Suprapubic skin (tissue), 4 donors: ENCODE data around the gene SPIRE2. TPM values are rescaled to one million over a fixed set of nuclear protein-coding genes. Genes with fewer than 3 reads are reported as not detected.

Experiments
- DNase-seq, 2 donors: peaks; one replicate each; pipeline ENCODE4 v3.0.0-alpha.2; 2019; ENCODE audit warnings: low spot score in 2 of 2
- H3K27ac ChIP-seq: fragments of 200-600 bp; sonication (generic); one replicate; pipeline ENCODE4 v1.5.1; 2019
- H3K27me3 ChIP-seq: fragments of 200-600 bp; sonication (generic); one replicate; pipeline ENCODE4 v1.5.1; 2019
- H3K36me3 ChIP-seq: fragments of 200-600 bp; sonication (generic); one replicate; pipeline ENCODE4 v1.5.1; 2019
- H3K4me1 ChIP-seq: fragments of 200-600 bp; sonication (generic); one replicate; pipeline ENCODE4 v1.5.1; 2019
- H3K4me3 ChIP-seq: fragments of 200-600 bp; sonication (generic); one replicate; pipeline ENCODE4 v1.5.1; 2019; ENCODE audit warnings: mild to moderate bottlenecking
- H3K9me3 ChIP-seq: fragments of 200-600 bp; sonication (generic); one replicate; pipeline ENCODE4 v1.5.1; 2019
- EP300 ChIP-seq: sonication (generic); formaldehyde crosslinking; IDR thresholded peaks from one replicate; pipeline ENCODE4 v1.6.1; 2017; ENCODE audit warnings: antibody characterized with exemption
- POLR2A ChIP-seq, 2 donors: fragments of 450-650 bp; IDR thresholded peaks; one replicate each; pipeline ENCODE4 v1.6.1; 2017; ENCODE audit warnings: antibody characterized with exemption in 2 of 2, mild to moderate bottlenecking in 2 of 2, moderate library complexity in 2 of 2
- POLR2AphosphoS5 ChIP-seq, 3 donors: sonication (generic); formaldehyde crosslinking; IDR thresholded peaks; one replicate each; pipeline ENCODE4 v1.6.1; 2017; ENCODE audit warnings: antibody characterized with exemption in 3 of 3
- WGBS: methylation state at CpG from one replicate; pipeline ENCODE4 v1.1.5; 2018; 5-methylcytosine and 5-hydroxymethylcytosine counted together
- total RNA-seq, 4 donors: library from RNA; depleted of rRNA; stranded (reverse); fragments of >200 nt; gene quantifications; one replicate each; pipeline ENCODE4 v1.1.0, GENCODE V29; 2016
- TF ChIP-seq, protein P1 (sequence below), 2 donors: fragments of 200-600 bp in 1 of 2; fragments of 450-650 bp in 1 of 2; sonication (generic) in 1 of 2; IDR thresholded peaks; one replicate each; pipeline ENCODE4 v1.5.1; 2016 to 2019; ENCODE audit warnings: antibody characterized with exemption in 2 of 2, mild to moderate bottlenecking in 1 of 2, moderate library complexity in 1 of 2

The SPIRE2 gene
- total RNA-seq, 4 donors from 2014 or later, result 4.5 to 6.6 (median 5.5) TPM

DNA sequence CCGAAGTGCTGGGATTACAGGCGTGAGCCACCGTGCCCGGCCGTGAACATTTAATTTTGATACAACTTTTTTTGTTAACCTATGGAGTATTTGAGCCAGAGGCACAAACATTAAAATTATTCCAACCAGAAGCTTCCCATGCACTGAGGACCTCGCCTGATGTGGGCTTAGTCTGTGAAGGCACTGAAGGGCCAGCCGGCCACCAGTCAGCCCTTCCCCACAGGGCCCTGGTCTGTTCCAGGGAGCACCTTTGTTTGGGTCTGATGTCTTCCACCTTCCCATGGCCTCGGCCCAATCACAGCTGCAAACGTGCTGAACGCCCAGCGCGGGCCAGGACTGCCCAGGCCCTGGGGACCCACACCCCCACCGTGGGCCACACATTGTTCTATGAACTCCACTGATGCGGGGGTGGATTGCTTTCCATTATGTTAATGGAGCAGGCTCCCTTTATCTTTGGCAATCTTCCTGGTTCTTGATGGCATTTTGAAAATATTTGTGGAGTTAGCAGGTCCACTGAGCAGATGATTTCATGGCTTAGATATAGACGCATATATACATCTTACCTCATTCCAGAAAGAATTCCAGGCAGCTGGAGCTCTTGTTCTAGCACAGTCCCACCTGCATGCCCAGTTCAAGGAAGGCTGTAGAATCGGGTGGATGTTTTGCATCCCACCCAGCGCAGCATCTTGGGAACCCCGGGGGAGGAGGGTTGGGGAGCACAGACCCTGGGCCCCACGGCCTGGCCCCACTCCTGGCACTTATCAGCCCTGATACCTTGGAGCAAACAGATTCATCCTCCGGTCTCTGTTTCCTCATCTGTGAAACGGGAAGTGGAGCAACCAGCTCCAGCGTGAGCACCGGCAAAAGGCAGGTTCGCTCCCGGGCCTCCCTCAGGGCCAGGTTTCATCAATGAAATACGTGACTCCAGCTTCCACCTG, 14.5 kb downstream of the SPIRE2 start:
- Histone ChIP-seq H3K4me1 (peaks cover 4% of the 10 kb centered on the region), H3K9me3 (no peaks in the 10 kb centered on the region), H3K27me3 (no peaks in the 10 kb centered on the region), H3K4me3 (no peak overlapping the region), H3K36me3 (no peaks in the 10 kb centered on the region), H3K27ac (no peak overlapping the region)
- no peak for DNase-seq
- WGBS, result 56% methylated on average over 26 of the region's 26 CpGs
- no peak for TF ChIP-seq POLR2A (IDR thresholded peaks at IDR 0.05)

DNA sequence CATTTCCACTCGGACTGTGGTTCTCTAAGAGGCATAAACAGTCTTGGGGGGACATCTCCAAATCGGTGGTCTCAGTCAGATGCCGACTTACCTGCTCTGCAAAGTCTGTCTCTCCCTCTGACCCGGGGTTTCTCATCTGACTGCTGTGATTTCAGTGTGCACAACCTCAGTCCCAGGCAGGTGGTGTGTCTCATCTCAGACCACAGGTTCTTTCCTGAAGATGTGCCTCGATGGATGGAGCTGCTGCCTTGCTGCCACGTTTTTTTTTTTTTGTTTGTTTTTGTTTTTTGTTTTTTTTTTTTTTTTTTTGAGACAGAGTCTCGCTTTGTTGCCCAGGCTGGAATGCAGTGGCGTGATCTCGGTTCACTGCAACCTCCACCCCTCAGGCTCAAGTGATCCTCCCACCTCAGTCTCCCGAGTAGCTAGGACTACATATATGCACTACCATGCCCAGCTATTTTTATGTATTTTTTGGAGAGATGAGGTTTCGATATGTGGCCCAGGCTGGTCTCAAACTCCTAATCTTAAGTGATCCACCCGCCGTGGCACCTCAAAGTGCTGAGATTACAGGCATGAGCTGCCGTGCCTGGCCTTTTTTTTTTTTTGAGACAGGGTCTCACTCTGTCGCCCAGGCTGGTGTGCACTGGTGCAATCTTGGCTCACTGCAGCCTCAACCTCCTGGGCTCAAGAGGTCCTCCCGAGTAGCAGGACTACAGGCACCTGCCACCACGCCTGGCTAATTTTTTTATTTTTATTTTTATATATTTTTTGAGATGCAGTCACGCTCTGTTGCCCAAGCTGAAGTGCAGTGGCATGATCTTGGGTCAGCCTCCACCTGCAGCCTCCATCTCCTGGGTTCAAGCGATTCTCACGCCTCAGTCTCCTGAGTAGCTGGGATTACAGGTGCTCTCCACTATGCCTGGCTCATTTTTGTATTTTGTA, 15.4 kb downstream of the SPIRE2 start:
- 64% methylated on average over 20 of the region's 20 CpGs for WGBS
- DNase-seq, result no peak
- no peak overlapping the region for H3K4me3 ChIP-seq
- H3K27ac ChIP-seq, result no peak overlapping the region
- no peak for TF ChIP-seq POLR2A (IDR thresholded peaks at IDR 0.05)
- no peak for TF ChIP-seq POLR2AphosphoS5 (IDR thresholded peaks at IDR 0.05)
- TF ChIP-seq EP300, result no peak
- TF ChIP-seq, protein P1, sequence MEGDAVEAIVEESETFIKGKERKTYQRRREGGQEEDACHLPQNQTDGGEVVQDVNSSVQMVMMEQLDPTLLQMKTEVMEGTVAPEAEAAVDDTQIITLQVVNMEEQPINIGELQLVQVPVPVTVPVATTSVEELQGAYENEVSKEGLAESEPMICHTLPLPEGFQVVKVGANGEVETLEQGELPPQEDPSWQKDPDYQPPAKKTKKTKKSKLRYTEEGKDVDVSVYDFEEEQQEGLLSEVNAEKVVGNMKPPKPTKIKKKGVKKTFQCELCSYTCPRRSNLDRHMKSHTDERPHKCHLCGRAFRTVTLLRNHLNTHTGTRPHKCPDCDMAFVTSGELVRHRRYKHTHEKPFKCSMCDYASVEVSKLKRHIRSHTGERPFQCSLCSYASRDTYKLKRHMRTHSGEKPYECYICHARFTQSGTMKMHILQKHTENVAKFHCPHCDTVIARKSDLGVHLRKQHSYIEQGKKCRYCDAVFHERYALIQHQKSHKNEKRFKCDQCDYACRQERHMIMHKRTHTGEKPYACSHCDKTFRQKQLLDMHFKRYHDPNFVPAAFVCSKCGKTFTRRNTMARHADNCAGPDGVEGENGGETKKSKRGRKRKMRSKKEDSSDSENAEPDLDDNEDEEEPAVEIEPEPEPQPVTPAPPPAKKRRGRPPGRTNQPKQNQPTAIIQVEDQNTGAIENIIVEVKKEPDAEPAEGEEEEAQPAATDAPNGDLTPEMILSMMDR (IDR thresholded peaks at IDR 0.05), result no peak
- peaks cover 4% of the 10 kb centered on the region for H3K4me1 ChIP-seq
- no peaks in the 10 kb centered on the region for H3K27me3 ChIP-seq
- H3K36me3 ChIP-seq, result no peaks in the 10 kb centered on the region
- H3K9me3 ChIP-seq, result no peaks in the 10 kb centered on the region

DNA sequence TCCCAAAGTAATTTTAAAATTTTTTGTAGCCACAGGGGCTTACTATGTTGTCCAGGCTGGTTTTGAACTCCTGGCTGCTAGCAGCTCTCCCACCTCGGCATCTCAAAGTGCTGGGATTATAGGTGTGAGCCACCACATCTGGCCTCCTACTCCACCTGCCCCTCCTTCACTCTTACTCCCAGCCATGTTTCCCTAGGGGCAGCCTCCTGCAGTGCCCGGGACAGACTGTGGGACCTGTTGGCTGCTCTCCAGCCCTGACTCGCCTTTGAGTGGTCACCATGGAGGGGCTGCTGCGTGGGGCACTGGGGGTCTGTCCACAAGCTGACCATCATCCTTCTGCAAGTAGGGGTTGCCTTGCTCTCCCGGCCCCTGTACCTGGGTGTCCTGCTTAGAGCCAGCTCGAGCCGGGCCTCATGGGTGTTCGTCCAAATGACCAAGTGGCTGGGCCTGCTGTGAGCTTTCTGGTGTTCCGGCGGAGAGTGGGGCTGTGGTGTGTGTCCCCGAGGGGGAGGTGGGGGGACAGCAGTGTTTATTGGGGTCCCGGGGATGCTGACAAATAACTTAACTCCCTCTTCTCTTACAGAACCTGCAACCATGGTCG, 16.6 kb downstream of the SPIRE2 start:
- H3K27me3 ChIP-seq, result no peaks in the 10 kb centered on the region
- no peak for DNase-seq
- H3K27ac ChIP-seq, result no peak overlapping the region
- no peak overlapping the region for H3K4me3 ChIP-seq
- TF ChIP-seq EP300 (no peak), POLR2A (IDR thresholded peaks at IDR 0.05) (no peak), POLR2AphosphoS5 (IDR thresholded peaks at IDR 0.05) (no peak)
- TF ChIP-seq, protein P1 (IDR thresholded peaks at IDR 0.05), result no peak
- H3K4me1 ChIP-seq, result peaks cover 4% of the 10 kb centered on the region
- no peaks in the 10 kb centered on the region for H3K36me3 ChIP-seq
- no peaks in the 10 kb centered on the region for H3K9me3 ChIP-seq
- 83% methylated on average over 7 of the region's 13 CpGs for WGBS

DNA sequence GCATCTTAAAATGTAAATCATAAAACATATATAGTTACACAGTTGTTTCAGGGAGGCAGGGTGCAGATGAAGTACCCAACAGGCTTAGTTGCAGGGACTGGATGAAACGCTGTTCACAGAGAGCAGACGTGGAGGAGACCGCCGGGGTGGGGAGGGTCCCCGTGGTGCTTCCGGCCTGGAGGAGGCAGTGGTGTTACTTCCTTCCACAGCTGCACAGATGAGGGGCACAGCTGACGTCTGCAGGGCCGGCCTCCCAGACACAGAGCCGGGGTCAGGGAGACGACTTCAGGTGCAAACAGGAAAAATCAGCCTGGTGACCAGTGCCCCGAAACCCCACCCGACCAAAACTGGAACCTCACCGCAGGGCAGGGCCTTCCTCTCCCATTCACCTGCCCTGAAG, 17.1 kb downstream of the SPIRE2 start:
- no peaks in the 10 kb centered on the region for H3K27me3 ChIP-seq
- H3K4me1 ChIP-seq, result peaks cover 4% of the 10 kb centered on the region
- H3K4me3 ChIP-seq, result no peak overlapping the region
- H3K36me3 ChIP-seq, result no peaks in the 10 kb centered on the region
- DNase-seq, result no peak
- no peak overlapping the region for H3K27ac ChIP-seq
- 79% methylated on average over 9 of the region's 13 CpGs for WGBS
- H3K9me3 ChIP-seq, result no peaks in the 10 kb centered on the region
- TF ChIP-seq POLR2A (IDR thresholded peaks at IDR 0.05) (no peak), EP300 (no peak), POLR2AphosphoS5 (IDR thresholded peaks at IDR 0.05) (no peak)
- TF ChIP-seq, protein P1 (IDR thresholded peaks at IDR 0.05), result no peak

DNA sequence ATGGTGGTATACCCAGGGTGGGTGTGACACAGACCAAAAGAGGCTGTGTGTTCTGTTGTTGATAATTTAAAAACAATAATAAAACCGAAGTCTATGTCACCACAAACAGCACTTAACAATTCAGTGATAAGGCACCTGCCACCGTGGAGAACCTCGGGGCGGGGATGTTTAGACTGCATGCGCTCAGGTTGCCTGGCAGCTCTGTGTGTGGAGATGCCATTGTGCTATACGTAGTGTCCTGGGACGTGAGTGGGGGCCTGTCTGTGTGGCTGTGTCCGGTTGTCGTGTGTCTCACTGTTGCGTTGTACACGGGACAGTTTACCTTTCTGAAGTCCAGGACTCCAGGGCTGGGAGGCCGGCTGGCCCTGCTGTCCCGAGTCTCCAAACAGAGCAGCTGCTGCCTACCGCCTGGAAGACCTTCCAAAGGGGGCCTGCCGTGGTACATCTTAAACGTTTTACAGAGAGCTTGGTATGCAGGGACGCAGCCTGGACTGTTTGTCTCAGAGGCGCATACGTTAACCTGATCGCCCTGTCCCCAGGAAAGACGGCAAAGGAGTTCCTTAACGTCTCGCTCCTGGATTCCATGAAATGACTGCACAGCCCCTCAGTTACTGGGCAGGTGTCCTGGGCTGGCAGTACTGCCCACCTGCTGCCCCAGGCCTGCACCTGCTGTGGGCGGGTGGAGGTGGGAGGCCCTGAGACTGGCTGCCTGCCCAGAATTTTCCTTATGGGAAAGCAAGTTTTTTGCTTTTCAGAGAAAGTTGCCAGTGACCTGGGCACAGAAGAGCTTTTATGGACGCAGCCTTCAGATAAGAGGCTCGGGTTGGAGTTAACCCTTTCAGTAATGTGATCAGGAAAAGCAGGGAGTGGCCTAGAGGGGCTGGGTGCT, 19.0 kb downstream of the SPIRE2 start:
- Histone ChIP-seq H3K4me3 (no peak overlapping the region), H3K27me3 (no peaks in the 10 kb centered on the region), H3K4me1 (peaks cover 4% of the 10 kb centered on the region), H3K27ac (no peak overlapping the region), H3K36me3 (no peaks in the 10 kb centered on the region), H3K9me3 (no peaks in the 10 kb centered on the region)
- DNase-seq, result no peak
- TF ChIP-seq EP300, result no peak
- no peak for TF ChIP-seq POLR2AphosphoS5 (IDR thresholded peaks at IDR 0.05)
- no peak for TF ChIP-seq POLR2A (IDR thresholded peaks at IDR 0.05)
- TF ChIP-seq, protein P1 (IDR thresholded peaks at IDR 0.05), result no peak
- WGBS, result 54% methylated on average over 11 of the region's 26 CpGs
